ENCODE measurements around the gene ZNF592. TPM values are rescaled to one million over a fixed set of nuclear protein-coding genes. Genes with fewer than 3 reads are reported as not detected.
"Not testable (repeated sequence)": the region's sequence is repeated elsewhere in the genome, so short reads cannot be mapped to it uniquely, and the experiment has no call there.

Gene ZNF592
- total and polyA plus RNA-seq, 9 donors = 9.0 to 23.1 (median 20.3) TPM

GRCh38 chr15:84721371-84721770 lies 27.0 kb upstream of the ZNF592 start:
- Histone ChIP-seq H3K36me3 (ENCODE audit: control insufficient read depth, insufficient read depth, low read length) (no peaks in the 10 kb centered on the region), H3K4me1 (ENCODE audit: control insufficient read depth, insufficient read depth, low read length) (peaks cover 15% of the 10 kb centered on the region), H3K27me3 (ENCODE audit: control insufficient read depth, insufficient read depth, low read length) (no peaks in the 10 kb centered on the region), H3K27ac (ENCODE audit: low read length) (peak overlapping the region; percentile 63), H3K9me3 (replicated peaks; ENCODE audit: control insufficient read depth, low read depth, low read length) (no peaks in the 10 kb centered on the region), H3K4me3 (ENCODE audit: low read length) (no peak overlapping the region)
- peak; percentile 54 for DNase-seq
- WGBS (ENCODE audit: insufficient coverage) = 33% methylated on average over 1 of the region's 2 CpGs

- 100% methylated on average over 1 of the region's 2 CpGs for WGBS (ENCODE audit: insufficient coverage)
- peaks cover 13% of the 10 kb centered on the region for H3K4me1 ChIP-seq (ENCODE audit: control insufficient read depth, insufficient read depth, low read length)
- no peak for DNase-seq
- no peaks in the 10 kb centered on the region for H3K36me3 ChIP-seq (ENCODE audit: control insufficient read depth, insufficient read depth, low read length)
- no peak overlapping the region for H3K27ac ChIP-seq (ENCODE audit: low read length)
- H3K27me3 ChIP-seq (ENCODE audit: control insufficient read depth, insufficient read depth, low read length) = no peaks in the 10 kb centered on the region
- H3K9me3 ChIP-seq (replicated peaks; ENCODE audit: control insufficient read depth, low read depth, low read length) = no peaks in the 10 kb centered on the region
- H3K4me3 ChIP-seq (ENCODE audit: low read length) = no peak overlapping the region
Observed at GRCh38 chr15:84722628-84723027, 25.8 kb upstream of the ZNF592 start.

- Histone ChIP-seq H3K36me3 (ENCODE audit: control insufficient read depth, insufficient read depth, low read length) (no peaks in the 10 kb centered on the region), H3K27ac (ENCODE audit: low read length) (peak overlapping the region; percentile 52), H3K9me3 (replicated peaks; ENCODE audit: control insufficient read depth, low read depth, low read length) (no peaks in the 10 kb centered on the region), H3K4me3 (ENCODE audit: low read length) (no peak overlapping the region), H3K27me3 (ENCODE audit: control insufficient read depth, insufficient read depth, low read length) (no peaks in the 10 kb centered on the region), H3K4me1 (ENCODE audit: control insufficient read depth, insufficient read depth, low read length) (peaks cover 13% of the 10 kb centered on the region)
- DNase-seq = peak; percentile 61
- WGBS (ENCODE audit: insufficient coverage) = no CpG with 5 or more reads among the region's 1 CpG
Observed at GRCh38 chr15:84725001-84725491, 23.3 kb upstream of the ZNF592 start.

GRCh38 chr15:84727429-84727828 lies 21.0 kb upstream of the ZNF592 start:
- H3K27ac ChIP-seq (ENCODE audit: low read length) = no peak overlapping the region
- WGBS (ENCODE audit: insufficient coverage) = 88% methylated on average over 3 of the region's 6 CpGs
- H3K9me3 ChIP-seq (replicated peaks; ENCODE audit: control insufficient read depth, low read depth, low read length) = no peaks in the 10 kb centered on the region
- DNase-seq = no peak
- peaks cover 2% of the 10 kb centered on the region for H3K4me1 ChIP-seq (ENCODE audit: control insufficient read depth, insufficient read depth, low read length)
- H3K27me3 ChIP-seq (ENCODE audit: control insufficient read depth, insufficient read depth, low read length) = no peaks in the 10 kb centered on the region
- no peak overlapping the region for H3K4me3 ChIP-seq (ENCODE audit: low read length)
- H3K36me3 ChIP-seq (ENCODE audit: control insufficient read depth, insufficient read depth, low read length) = no peaks in the 10 kb centered on the region

GRCh38 chr15:84731774-84732173 lies 16.6 kb upstream of the ZNF592 start:
- no peaks in the 10 kb centered on the region for H3K27me3 ChIP-seq (ENCODE audit: control insufficient read depth, insufficient read depth, low read length)
- peak; percentile 77 for DNase-seq
- H3K4me1 ChIP-seq (ENCODE audit: control insufficient read depth, insufficient read depth, low read length) = no peaks in the 10 kb centered on the region

GRCh38 chr15:84734794-84735479 lies 13.5 kb upstream of the ZNF592 start:
- Histone ChIP-seq H3K4me1 (ENCODE audit: control insufficient read depth, insufficient read depth, low read length) (no peaks in the 10 kb centered on the region), H3K36me3 (ENCODE audit: control insufficient read depth, insufficient read depth, low read length) (no peaks in the 10 kb centered on the region), H3K27ac (ENCODE audit: low read length) (no peak overlapping the region), H3K27me3 (ENCODE audit: control insufficient read depth, insufficient read depth, low read length) (no peaks in the 10 kb centered on the region), H3K9me3 (replicated peaks; ENCODE audit: control insufficient read depth, low read depth, low read length) (no peaks in the 10 kb centered on the region), H3K4me3 (ENCODE audit: low read length) (no peak overlapping the region)
- DNase-seq = peak; percentile 62
- 5% methylated on average over 6 of the region's 7 CpGs for WGBS (ENCODE audit: insufficient coverage)

More at GRCh38 chr15:84731774-84732173, 16.6 kb upstream of the ZNF592 start:
- Histone ChIP-seq H3K27ac (ENCODE audit: low read length) (no peak overlapping the region), H3K36me3 (ENCODE audit: control insufficient read depth, insufficient read depth, low read length) (no peaks in the 10 kb centered on the region), H3K4me3 (ENCODE audit: low read length) (no peak overlapping the region), H3K9me3 (replicated peaks; ENCODE audit: control insufficient read depth, low read depth, low read length) (no peaks in the 10 kb centered on the region)

GRCh38 chr15:84735480-84736061 lies 12.8 kb upstream of the ZNF592 start:
- H3K27ac ChIP-seq (ENCODE audit: low read length); H3K36me3 ChIP-seq (ENCODE audit: control insufficient read depth, insufficient read depth, low read length); H3K4me3 ChIP-seq (ENCODE audit: low read length); DNase-seq; H3K9me3 ChIP-seq (replicated peaks; ENCODE audit: control insufficient read depth, low read depth, low read length); H3K4me1 ChIP-seq (ENCODE audit: control insufficient read depth, insufficient read depth, low read length); H3K27me3 ChIP-seq (ENCODE audit: control insufficient read depth, insufficient read depth, low read length): not testable (repeated sequence)
- 93% methylated on average over 3 of the region's 9 CpGs for WGBS (ENCODE audit: insufficient coverage)

GRCh38 chr15:84736375-84736774 lies 12.0 kb upstream of the ZNF592 start:
- Histone ChIP-seq H3K4me1 (ENCODE audit: control insufficient read depth, insufficient read depth, low read length) (no peaks in the 10 kb centered on the region), H3K4me3 (ENCODE audit: low read length) (no peak overlapping the region), H3K36me3 (ENCODE audit: control insufficient read depth, insufficient read depth, low read length) (no peaks in the 10 kb centered on the region), H3K27me3 (ENCODE audit: control insufficient read depth, insufficient read depth, low read length) (no peaks in the 10 kb centered on the region), H3K27ac (ENCODE audit: low read length) (no peak overlapping the region), H3K9me3 (replicated peaks; ENCODE audit: control insufficient read depth, low read depth, low read length) (no peaks in the 10 kb centered on the region)
- no CpG with 5 or more reads among the region's 5 CpGs for whole genome bisulfite sequencing (ENCODE audit: insufficient coverage)
- DNase-seq = no peak

GRCh38 chr15:84737005-84737404 lies 11.4 kb upstream of the ZNF592 start:
- no peaks in the 10 kb centered on the region for H3K36me3 ChIP-seq (ENCODE audit: control insufficient read depth, insufficient read depth, low read length)
- WGBS (ENCODE audit: insufficient coverage) = no CpG with 5 or more reads among the region's 2 CpGs
- no peak overlapping the region for H3K27ac ChIP-seq (ENCODE audit: low read length)

GRCh38 chr15:84740691-84741090 lies 7.7 kb upstream of the ZNF592 start:
- H3K9me3 ChIP-seq (replicated peaks; ENCODE audit: control insufficient read depth, low read depth, low read length) = no peaks in the 10 kb centered on the region
- H3K4me1 ChIP-seq (ENCODE audit: control insufficient read depth, insufficient read depth, low read length) = no peaks in the 10 kb centered on the region
- no peaks in the 10 kb centered on the region for H3K27me3 ChIP-seq (ENCODE audit: control insufficient read depth, insufficient read depth, low read length)
- DNase-seq = no peak
- 91% methylated on average over 4 of the region's 4 CpGs for WGBS (ENCODE audit: insufficient coverage)
- no peak overlapping the region for H3K4me3 ChIP-seq (ENCODE audit: low read length)
- peaks cover 6% of the 10 kb centered on the region for H3K36me3 ChIP-seq (ENCODE audit: control insufficient read depth, insufficient read depth, low read length)
- no peak overlapping the region for H3K27ac ChIP-seq (ENCODE audit: low read length)

More at GRCh38 chr15:84737005-84737404, 11.4 kb upstream of the ZNF592 start:
- no peak for DNase-seq
- no peaks in the 10 kb centered on the region for H3K27me3 ChIP-seq (ENCODE audit: control insufficient read depth, insufficient read depth, low read length)
- no peaks in the 10 kb centered on the region for H3K4me1 ChIP-seq (ENCODE audit: control insufficient read depth, insufficient read depth, low read length)
- H3K4me3 ChIP-seq (ENCODE audit: low read length) = no peak overlapping the region
- H3K9me3 ChIP-seq (replicated peaks; ENCODE audit: control insufficient read depth, low read depth, low read length) = no peaks in the 10 kb centered on the region

Measured in muscle of leg (tissue), 11 donors.